GM19328 (cell line): ENCODE measurements around the gene CFL2.

Source experiments
- ATAC-seq: cut with Tn5 transposase; IDR thresholded peaks from one replicate; pipeline ENCODE4 v1.9.1; 2021; ENCODE audit warnings: mild to moderate bottlenecking, moderate library complexity; ENCODE audit not compliant: unreplicated experiment

CFL2 gene

GRCh38 chr14:34678306-34678705, 36.1 kb downstream of the CFL2 start:
- ATAC-seq, result no peak

DNA sequence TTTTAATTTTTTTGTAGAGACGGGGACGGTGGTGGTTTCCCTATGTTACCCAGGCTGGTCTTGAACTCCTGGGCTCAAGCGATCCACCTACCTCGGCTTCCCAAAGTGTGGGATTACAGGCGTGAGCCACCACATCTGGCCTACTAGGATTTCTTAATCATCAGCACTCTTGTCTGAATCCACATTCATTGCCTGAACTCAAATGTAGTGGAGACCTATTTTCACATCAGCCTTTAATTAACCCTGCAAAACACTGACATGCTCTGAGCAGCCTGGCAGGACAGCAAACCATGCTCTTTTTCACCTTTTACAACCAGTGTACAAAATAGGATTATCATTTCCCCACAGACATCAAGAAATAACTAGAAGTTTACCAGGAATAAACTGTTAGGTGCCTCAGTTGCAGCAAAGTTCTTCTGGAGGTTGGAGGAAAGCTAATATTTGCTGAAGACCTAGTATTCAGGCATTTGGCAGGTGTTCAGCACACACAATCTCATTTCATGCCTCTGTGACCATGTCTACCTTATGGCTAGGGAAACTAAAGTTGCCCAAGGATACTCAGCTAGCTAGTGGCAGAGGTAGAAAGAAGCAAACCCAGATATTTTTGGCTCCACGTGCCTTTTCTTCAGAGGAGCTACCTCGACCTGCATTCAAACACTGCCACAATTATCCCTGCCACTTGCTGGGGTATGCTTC, 37.7 kb downstream of the CFL2 start:
- ATAC-seq, result no peak

GRCh38 chr14:34673702-34674101, 40.7 kb downstream of the CFL2 start:
- no peak for ATAC-seq

DNA sequence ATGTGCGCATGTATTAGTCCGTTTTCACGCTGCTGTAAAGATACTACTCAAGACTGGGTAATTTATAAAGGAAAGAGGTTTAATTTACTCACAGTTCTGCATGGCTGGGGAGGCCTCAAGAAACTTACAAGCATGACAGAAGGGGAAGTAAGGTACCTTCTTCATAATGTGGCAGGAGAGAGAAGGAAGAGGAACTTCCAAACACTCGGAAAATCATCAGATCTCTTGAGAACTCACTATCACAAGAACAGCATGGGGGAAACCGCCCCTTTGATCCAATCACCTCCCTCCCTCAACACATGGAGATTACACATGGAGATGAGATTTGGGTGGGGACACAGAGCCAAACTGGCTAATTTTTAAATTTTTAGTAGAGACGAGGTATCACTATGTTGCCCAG, 42.7 kb downstream of the CFL2 start:
- ATAC-seq, result no peak

DNA sequence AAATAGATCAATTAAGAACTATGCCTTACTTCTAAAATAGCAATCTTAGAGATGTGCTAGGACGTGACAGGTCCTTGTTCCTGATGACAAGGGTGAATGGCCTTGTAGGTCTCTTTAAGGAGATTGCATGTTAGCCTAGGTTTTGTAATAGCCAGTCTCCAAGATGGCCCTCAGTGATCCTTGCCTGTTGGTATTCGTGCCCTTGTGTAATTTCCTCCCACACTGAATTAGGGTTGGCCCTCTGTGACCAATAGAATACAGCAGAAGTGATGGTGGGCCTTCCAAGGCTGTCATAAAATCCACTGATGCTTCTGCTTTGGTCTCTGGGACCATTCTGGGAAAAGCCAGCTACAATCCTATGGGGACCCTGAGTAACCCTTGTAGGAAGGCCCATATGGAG, 46.3 kb downstream of the CFL2 start:
- ATAC-seq, result no peak

GRCh38 chr14:34667007-34667406, 47.4 kb downstream of the CFL2 start:
- ATAC-seq, result no peak

GRCh38 chr14:34665785-34666435, 48.5 kb downstream of the CFL2 start:
- no peak for ATAC-seq

- ATAC-seq, result no peak
These were observed 51.8 kb downstream of the CFL2 start for GRCh38 chr14:34662561-34663088.

GRCh38 chr14:34660796-34661195, 53.6 kb downstream of the CFL2 start:
- ATAC-seq, result no peak
